OCI-LY1 (cell line): ENCODE data around the gene IGF1R.

Experiments used
- EZH2 ChIP-seq: fragments of 200-600 bp; sonication (generic), shearing (Covaris generic); IDR thresholded peaks from 2 replicates; pipeline ENCODE4 v1.8.0; 2017; ENCODE audit warnings: borderline replicate concordance, mixed run types, mild to moderate bottlenecking, antibody characterized with exemption, low read length, moderate library complexity, mixed read lengths
- TF ChIP-seq, protein P1 (sequence below): fragments of 200-600 bp; sonication (generic), shearing (Covaris generic); IDR thresholded peaks from 2 replicates; pipeline ENCODE4 v1.5.1; 2017; ENCODE audit warnings: mild to moderate bottlenecking, antibody characterized with exemption, low read length, moderate library complexity, mixed read lengths

DNA sequence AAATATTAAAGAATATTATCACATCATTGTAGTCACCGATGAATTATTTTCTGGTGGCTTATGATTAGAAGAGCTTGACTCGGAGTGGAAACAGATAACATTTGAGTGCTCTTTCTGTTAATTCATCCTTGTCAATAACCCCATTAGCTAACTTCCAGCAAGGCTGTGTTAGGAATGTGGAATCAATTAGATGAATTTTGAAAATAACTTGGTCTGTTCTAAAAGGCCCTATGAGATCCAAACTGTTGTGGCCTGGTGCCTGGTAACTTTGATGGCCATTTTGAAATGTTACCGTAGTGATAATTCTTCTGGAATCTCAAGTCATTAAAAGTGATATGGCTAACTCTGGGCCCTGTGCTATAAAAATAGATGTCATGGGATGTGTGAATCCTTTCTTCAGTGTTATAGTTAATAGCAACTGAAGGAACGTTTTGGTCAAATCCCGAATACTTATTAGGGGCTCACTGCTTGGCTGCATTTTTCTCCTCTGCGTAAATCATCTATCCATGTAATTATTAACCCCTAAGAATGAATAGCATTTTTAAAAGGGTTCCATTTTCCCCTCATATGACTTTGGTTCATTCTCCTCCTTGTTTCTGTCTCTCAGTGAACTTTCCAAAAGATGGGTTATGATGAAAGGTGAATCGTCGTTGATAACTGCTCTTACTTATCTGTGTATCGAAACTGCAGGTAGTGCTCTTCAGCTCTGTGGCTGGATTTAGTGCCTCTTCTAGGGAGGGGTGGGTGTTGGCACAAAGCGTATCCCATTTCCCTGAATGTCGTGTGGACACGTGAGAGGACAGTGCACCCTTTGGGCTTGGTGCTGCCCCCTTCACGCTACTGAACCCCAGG, 82.7 kb downstream of the IGF1R start:
- TF ChIP-seq, protein P1, sequence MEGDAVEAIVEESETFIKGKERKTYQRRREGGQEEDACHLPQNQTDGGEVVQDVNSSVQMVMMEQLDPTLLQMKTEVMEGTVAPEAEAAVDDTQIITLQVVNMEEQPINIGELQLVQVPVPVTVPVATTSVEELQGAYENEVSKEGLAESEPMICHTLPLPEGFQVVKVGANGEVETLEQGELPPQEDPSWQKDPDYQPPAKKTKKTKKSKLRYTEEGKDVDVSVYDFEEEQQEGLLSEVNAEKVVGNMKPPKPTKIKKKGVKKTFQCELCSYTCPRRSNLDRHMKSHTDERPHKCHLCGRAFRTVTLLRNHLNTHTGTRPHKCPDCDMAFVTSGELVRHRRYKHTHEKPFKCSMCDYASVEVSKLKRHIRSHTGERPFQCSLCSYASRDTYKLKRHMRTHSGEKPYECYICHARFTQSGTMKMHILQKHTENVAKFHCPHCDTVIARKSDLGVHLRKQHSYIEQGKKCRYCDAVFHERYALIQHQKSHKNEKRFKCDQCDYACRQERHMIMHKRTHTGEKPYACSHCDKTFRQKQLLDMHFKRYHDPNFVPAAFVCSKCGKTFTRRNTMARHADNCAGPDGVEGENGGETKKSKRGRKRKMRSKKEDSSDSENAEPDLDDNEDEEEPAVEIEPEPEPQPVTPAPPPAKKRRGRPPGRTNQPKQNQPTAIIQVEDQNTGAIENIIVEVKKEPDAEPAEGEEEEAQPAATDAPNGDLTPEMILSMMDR, result no peak
- TF ChIP-seq EZH2, result no peak
